Natural killer cell (primary cell): ENCODE measurements around the gene SAMD11. TPM values are rescaled to one million over a fixed set of nuclear protein-coding genes. Genes with fewer than 3 reads are reported as not detected.

Experiments
- ATAC-seq, 3 donors: fragments of 150-1000 bp in 2 of 3; fragments of 200-7000 bp in 1 of 3; cut with Tn5 transposase; 1 replicate in 1 of 3; 2 replicates in 2 of 3; pipeline ENCODE4 v1.10.0; 2021; ENCODE audit warnings: mild to moderate bottlenecking in 2 of 3, moderate library complexity in 2 of 3
- DNase-seq, 2 donors: peaks; one replicate each; pipeline versions ENCODE4 v3.0.0 to v3.0.0-alpha.2; 2013 to 2021; ENCODE audit warnings: mixed read lengths in 1 of 2
- H3K27ac ChIP-seq: one replicate; pipeline ENCODE4 v1.5.1; 2013; ENCODE audit warnings: mild to moderate bottlenecking, low read length
- H3K27me3 ChIP-seq: one replicate; pipeline ENCODE4 v1.6.1; 2013; ENCODE audit warnings: low read length; ENCODE audit not compliant: control insufficient read depth, insufficient read depth
- H3K36me3 ChIP-seq: one replicate; pipeline ENCODE4 v1.6.1; 2013; ENCODE audit warnings: low read length; ENCODE audit not compliant: control insufficient read depth, insufficient read depth
- H3K4me1 ChIP-seq: one replicate; pipeline ENCODE4 v1.6.1; 2013; ENCODE audit warnings: low read length; ENCODE audit not compliant: control insufficient read depth, insufficient read depth
- H3K4me3 ChIP-seq: one replicate; pipeline ENCODE4 v1.5.1; 2013; ENCODE audit warnings: low read length
- H3K9me3 ChIP-seq: one replicate; pipeline ENCODE4 v1.6.1; 2013; ENCODE audit warnings: low read length; ENCODE audit not compliant: control insufficient read depth, insufficient read depth
- H3K27ac Mint-ChIP-seq, 2 donors: one replicate each; pipeline ENCODE4 v1.8.0; 2022; ENCODE audit warnings: mild to moderate bottlenecking in 2 of 2, mixed read lengths in 2 of 2, moderate library complexity in 1 of 2
- H3K27me3 Mint-ChIP-seq, 2 donors: one replicate each; pipeline ENCODE4 v1.8.0; 2022; ENCODE audit warnings: low read depth in 2 of 2, mixed read lengths in 2 of 2
- H3K36me3 Mint-ChIP-seq: one replicate; pipeline ENCODE4 v1.8.0; 2022; ENCODE audit warnings: mixed read lengths
- H3K4me1 Mint-ChIP-seq, 2 donors: one replicate each; pipeline ENCODE4 v1.8.0; 2022; ENCODE audit warnings: mixed read lengths in 2 of 2
- H3K4me3 Mint-ChIP-seq: one replicate; pipeline ENCODE4 v1.8.0; 2022; ENCODE audit warnings: mild to moderate bottlenecking, moderate library complexity, mixed read lengths
- H3K9me3 Mint-ChIP-seq, 2 donors: one replicate each; pipeline ENCODE4 v1.8.0; 2022; ENCODE audit warnings: mixed read lengths in 2 of 2
- WGBS: methylation state at CpG from one replicate; pipeline ENCODE4 v1.1.7; 2013; ENCODE audit warnings: missing lambda C conversion rate; ENCODE audit not compliant: insufficient coverage; 5-methylcytosine and 5-hydroxymethylcytosine counted together
- intact Hi-C: fragments of 100-400 bp; cut with micrococcal nuclease; formaldehyde crosslinking; loops from one replicate; pipeline ENCODE4 v1.14.2; 2022
- total RNA-seq, 4 donors: library from RNA; stranded (reverse); fragments of 120-200 nt in 1 of 4; gene quantifications; one replicate each; pipeline versions ENCODE4 v1.2.3 to v1.2.4, GENCODE V29; 2013 to 2022
- TF ChIP-seq, protein P1 (sequence below): fragments of 200-600 bp; IDR thresholded peaks from one replicate; pipeline ENCODE4 v1.8.0; 2022; ENCODE audit warnings: antibody characterized with exemption

Gene SAMD11
- total RNA-seq, 3 donors from 2014 or later (not counting 1 experiment from before 2014, with no cell fraction given), result not detected

DNA sequence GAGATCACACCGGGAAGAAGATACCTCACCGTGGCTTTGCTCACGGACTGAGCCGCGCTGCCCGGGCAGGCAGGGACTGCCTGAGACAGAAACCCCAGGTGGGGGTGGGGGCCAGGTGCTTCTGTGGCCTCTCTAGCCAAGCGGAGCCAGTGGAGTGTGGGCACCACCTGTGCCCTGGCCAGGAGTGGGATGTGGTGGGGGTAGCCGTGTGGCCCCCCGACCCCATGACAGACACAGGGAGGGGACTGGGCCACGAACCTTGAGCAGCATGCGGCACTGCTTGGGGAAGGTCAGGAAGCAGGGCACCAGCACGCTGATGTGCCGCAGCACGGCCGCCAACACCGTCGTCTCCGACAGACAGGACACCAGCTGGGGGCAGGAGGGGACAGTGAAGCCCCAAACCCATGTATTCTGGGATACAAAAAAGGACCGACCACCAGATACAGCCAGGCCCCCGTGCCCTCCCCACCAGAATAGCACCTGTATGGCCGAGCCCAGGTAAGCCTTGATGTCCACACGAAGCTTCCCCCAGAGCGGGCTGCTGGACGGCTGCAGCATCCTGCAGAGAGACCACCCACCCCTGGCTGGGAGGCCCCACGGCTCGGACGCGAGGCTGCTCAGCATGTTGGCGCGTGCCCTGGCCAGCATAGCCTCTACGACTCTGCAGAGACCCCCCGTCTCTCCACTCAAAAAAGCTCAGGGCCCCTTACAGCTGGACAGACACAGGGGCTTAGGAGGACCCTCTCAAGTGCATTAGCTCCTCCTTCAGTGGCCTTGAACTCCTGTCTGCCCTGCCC, 30.0 kb downstream of the SAMD11 start:
- Mint-ChIP-seq H3K4me1 (peaks cover 21 to 34% of the 10 kb centered on the region in 2 donors), H3K36me3 (peaks cover 6% of the 10 kb centered on the region), H3K9me3 (no peaks in the 10 kb centered on the region), H3K27ac (no peak overlapping the region), H3K4me3 (no peak overlapping the region), H3K27me3 (no peaks in the 10 kb centered on the region)
- intact Hi-C loops, result no loop called here
- WGBS, result 92% methylated on average over 32 of the region's 32 CpGs
- Histone ChIP-seq H3K27ac (no peak overlapping the region), H3K4me3 (no peak overlapping the region), H3K36me3 (peaks cover 73% of the 10 kb centered on the region), H3K4me1 (peaks cover 20% of the 10 kb centered on the region), H3K9me3 (no peaks in the 10 kb centered on the region), H3K27me3 (no peaks in the 10 kb centered on the region)
- DNase-seq, result no peak
- no peak for ATAC-seq
- TF ChIP-seq, protein P1, sequence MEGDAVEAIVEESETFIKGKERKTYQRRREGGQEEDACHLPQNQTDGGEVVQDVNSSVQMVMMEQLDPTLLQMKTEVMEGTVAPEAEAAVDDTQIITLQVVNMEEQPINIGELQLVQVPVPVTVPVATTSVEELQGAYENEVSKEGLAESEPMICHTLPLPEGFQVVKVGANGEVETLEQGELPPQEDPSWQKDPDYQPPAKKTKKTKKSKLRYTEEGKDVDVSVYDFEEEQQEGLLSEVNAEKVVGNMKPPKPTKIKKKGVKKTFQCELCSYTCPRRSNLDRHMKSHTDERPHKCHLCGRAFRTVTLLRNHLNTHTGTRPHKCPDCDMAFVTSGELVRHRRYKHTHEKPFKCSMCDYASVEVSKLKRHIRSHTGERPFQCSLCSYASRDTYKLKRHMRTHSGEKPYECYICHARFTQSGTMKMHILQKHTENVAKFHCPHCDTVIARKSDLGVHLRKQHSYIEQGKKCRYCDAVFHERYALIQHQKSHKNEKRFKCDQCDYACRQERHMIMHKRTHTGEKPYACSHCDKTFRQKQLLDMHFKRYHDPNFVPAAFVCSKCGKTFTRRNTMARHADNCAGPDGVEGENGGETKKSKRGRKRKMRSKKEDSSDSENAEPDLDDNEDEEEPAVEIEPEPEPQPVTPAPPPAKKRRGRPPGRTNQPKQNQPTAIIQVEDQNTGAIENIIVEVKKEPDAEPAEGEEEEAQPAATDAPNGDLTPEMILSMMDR, result no peak

DNA sequence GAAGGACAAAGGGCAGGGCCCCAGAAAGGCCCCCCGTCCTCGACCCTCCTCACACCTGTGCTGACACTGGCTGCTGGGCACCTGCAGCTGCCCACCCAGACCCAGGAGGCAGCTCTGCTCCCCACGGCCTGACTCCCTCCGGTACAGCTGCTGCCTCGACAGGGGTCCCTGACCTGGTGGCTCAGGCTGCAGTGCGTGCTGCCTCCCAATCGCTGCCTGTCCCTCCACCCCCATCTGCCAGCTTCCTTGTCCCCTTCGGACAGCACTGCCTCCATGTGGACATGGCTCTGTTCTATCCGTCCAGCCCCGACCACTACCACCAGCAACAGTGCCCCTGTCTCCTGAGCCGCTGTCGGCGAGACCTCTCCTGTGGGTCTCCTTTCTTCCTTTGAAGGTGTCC, 31.2 kb downstream of the SAMD11 start:
- H3K36me3 Mint-ChIP-seq, result peaks cover 6% of the 10 kb centered on the region
- no peak overlapping the region for H3K4me3 ChIP-seq
- 96% methylated on average over 13 of the region's 13 CpGs for WGBS
- ATAC-seq, result no peak
- H3K27me3 ChIP-seq, result no peaks in the 10 kb centered on the region
- TF ChIP-seq, protein P1, result no peak
- no peak for DNase-seq
- H3K27ac ChIP-seq, result no peak overlapping the region
- no peaks in the 10 kb centered on the region for H3K27me3 Mint-ChIP-seq
- H3K4me1 Mint-ChIP-seq, result peaks cover 23 to 36% of the 10 kb centered on the region in 2 donors
- peaks cover 29% of the 10 kb centered on the region for H3K4me1 ChIP-seq
- no peaks in the 10 kb centered on the region for H3K9me3 Mint-ChIP-seq
- peaks cover 62% of the 10 kb centered on the region for H3K36me3 ChIP-seq
- H3K27ac Mint-ChIP-seq, result no peak overlapping the region
- intact Hi-C loops, result no loop called here
- H3K9me3 ChIP-seq, result no peaks in the 10 kb centered on the region
- no peak overlapping the region for H3K4me3 Mint-ChIP-seq

DNA sequence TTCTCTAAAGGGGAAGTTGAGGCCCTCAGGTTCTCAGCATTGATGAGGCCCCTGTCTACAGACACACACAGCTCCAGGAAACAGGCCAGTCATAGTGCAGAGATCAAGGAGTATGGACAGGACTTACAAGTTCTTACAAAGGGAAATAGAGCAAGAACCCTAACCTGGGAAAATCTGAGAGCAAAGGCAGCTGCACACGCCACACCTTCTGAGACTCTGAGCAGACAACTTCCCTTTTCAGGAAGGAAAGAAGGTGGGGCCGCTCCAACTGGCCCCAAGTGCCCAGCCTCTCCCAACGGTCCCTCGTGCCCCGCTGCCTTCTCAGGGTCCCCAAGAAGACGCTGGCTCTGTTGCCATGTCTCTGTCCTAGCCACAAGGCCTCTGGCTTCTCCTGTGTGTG, 31.8 kb downstream of the SAMD11 start:
- 54% methylated on average over 6 of the region's 6 CpGs for WGBS
- H3K4me1 Mint-ChIP-seq, result peaks cover 23 to 36% of the 10 kb centered on the region in 2 donors
- intact Hi-C loops, result no loop called here

More for the DNA sequence above, 31.8 kb downstream of the SAMD11 start:
- Mint-ChIP-seq H3K36me3 (peaks cover 6% of the 10 kb centered on the region), H3K27ac (no peak overlapping the region), H3K9me3 (no peaks in the 10 kb centered on the region), H3K27me3 (no peaks in the 10 kb centered on the region), H3K4me3 (no peak overlapping the region)
- no peak for DNase-seq
- Histone ChIP-seq H3K36me3 (peaks cover 57% of the 10 kb centered on the region), H3K9me3 (no peaks in the 10 kb centered on the region), H3K27me3 (no peaks in the 10 kb centered on the region), H3K4me3 (no peak overlapping the region), H3K27ac (no peak overlapping the region), H3K4me1 (peaks cover 33% of the 10 kb centered on the region)
- ATAC-seq, result no peak
- TF ChIP-seq, protein P1, result no peak
